ENCODE measurements around the gene RTN4RL1.
A peak's percentile ranks its signal among the peaks of the same experiment; 100 is the strongest.

RTN4RL1 gene

GRCh38 chr17:2029911-2030778 is 5.0 kb upstream of the RTN4RL1 start, which contains the start of gene DPH1:
DPH1 (plus strand) TSS chr17:2030153; CDS start chr17:2030170, 17 bp downstream.
- no peak for TF ChIP-seq CTCF (IDR thresholded peaks at IDR 0.05)

DNA sequence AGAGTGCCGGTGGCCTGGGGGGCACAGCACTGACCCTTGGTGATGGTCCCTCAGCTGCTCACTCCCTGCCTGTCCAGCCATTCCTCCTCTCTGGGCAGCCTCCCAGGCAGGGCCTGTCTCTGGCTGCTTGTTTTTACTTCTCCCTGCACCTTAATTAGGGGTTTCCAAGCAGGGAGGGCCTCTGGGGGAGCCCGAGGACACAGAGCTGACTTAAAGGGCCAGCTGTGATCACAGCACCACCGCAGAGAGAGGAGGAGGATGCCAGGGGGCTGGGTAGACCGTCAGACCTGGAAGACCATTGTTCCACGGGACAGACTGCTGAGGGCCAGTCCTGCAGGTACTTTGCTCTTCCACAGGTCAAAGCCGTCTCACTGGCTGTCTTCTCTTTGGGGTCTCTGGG is 3.6 kb upstream of the RTN4RL1 start:
- TF ChIP-seq CTCF (IDR thresholded peaks at IDR 0.05): no peak

DNA sequence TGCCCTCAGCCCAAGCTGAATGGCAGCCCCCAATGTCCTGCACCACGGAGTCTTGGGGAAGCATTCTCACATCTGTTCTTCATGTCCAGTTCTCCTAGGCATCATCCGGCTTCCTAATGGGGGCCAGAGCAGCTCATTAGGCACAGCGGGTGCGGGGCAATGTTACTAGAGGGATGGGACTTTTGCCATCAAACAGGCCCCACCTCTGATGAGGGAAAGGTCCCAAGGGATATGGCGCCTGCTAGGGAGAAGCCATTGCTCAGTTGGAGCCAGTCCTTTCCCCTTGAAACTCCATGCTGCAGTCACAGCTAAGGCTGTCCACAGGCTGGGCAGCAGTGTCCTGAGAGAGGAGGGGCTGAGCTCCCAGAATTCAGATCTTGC is 3.1 kb upstream of the RTN4RL1 start:
- TF ChIP-seq CTCF (IDR thresholded peaks at IDR 0.05): no peak

- no peak for TF ChIP-seq CTCF (IDR thresholded peaks at IDR 0.05)
These were observed 2.5 kb upstream of the RTN4RL1 start for GRCh38 chr17:2027528-2028233.

DNA sequence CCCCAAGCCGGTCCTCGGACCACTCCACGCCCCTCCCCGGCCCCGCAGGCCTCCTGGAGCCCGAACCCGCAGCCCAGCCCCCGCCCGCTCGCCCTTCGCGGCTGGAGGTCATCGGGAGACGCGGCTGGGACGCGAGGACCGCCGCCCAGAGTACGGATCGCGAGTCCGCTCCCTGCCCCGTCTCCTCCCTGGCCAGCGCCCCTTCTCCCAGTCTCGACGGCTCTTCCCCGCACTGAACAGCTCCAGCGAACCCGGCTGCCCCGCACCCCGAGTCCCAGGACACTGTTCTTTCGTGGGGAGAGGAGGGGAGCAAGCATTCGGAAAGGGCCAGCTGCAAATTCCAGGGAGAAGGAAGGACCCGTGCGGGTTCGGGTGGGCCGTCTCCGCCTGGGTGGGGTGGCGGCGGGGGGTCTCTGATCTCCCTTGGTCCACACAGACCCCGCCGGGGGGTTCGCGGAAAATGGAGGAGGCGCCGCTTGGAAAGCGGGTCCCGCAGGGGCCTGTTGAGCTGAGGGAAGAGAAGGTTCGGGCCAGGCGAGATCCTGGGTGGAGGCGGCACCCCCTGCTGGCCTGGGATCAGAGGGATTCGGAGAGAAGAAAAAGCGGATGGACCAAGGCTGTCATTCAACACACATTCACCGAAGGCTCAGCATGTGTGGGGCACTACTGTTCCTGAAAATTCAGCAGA is 632 bp upstream of the RTN4RL1 start:
- peak; percentile 72 for TF ChIP-seq CTCF (IDR thresholded peaks at IDR 0.05)

- TF ChIP-seq CTCF (IDR thresholded peaks at IDR 0.05): no peak
These were observed 438 bp downstream of the RTN4RL1 start for GRCh38 chr17:2024572-2025219.
